Measurements from ENCODE around the gene CLASRP.

DNA sequence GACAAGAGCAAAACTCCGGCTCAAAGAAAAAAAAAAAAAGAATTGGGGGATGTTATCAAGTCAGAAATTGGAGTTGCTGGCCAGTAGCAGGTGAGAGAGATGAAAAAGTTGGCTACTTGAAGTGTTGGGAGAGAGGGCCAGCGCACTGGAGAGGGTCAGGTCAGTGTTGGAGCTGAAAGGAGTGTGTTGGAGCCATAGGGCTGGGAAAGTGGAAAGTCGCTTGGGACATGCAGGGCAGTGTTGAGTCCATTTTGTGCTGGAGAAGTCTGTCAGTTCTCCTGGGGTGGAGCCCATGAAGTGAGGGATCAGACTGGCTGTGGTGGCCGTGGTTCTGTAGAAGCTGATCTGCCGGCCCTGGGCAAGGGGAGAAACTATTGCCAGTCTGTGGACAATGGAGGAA lies 55.9 kb downstream of the CLASRP start:
- TF ChIP-seq POLR2A (IDR thresholded peaks at IDR 0.05; ENCODE audit: low read length) (no peak), GATA1 (IDR thresholded peaks at IDR 0.05; ENCODE audit: low read depth, low read length) (no peak)

All from erythroblast (primary cell).